Muscle layer of colon (tissue), 2 donors: ENCODE results near the gene PLEKHG2.
"Not testable (repeated sequence)": the region's sequence is repeated elsewhere in the genome, so short reads cannot be mapped to it uniquely, and the experiment has no call there.

Experiments
- H3K27ac ChIP-seq: one replicate; pipeline ENCODE4 v1.7.0; 2013; ENCODE audit warnings: low read depth, mild to moderate bottlenecking, low read length, moderate library complexity
- H3K27me3 ChIP-seq, 2 donors: one replicate each; pipeline ENCODE4 v1.7.0; 2013; ENCODE audit warnings: low read length in 2 of 2, mild to moderate bottlenecking in 2 of 2; ENCODE audit not compliant: insufficient read depth in 2 of 2, control insufficient read depth in 1 of 2
- H3K36me3 ChIP-seq: one replicate; pipeline ENCODE4 v1.7.0; 2013; ENCODE audit warnings: mild to moderate bottlenecking, low read length; ENCODE audit not compliant: insufficient read depth
- H3K4me1 ChIP-seq: one replicate; pipeline ENCODE4 v1.7.0; 2013; ENCODE audit warnings: mild to moderate bottlenecking, low read length; ENCODE audit not compliant: insufficient read depth
- H3K4me3 ChIP-seq, 2 donors: one replicate each; pipeline ENCODE4 v1.7.0; 2013; ENCODE audit warnings: low read length in 2 of 2, low read depth in 1 of 2, mild to moderate bottlenecking in 1 of 2, moderate library complexity in 1 of 2
- H3K9ac ChIP-seq: one replicate; pipeline ENCODE4 v1.7.0; 2013; ENCODE audit warnings: low read length
- H3K9me3 ChIP-seq: one replicate; pipeline ENCODE4 v1.7.0; 2013; ENCODE audit warnings: mild to moderate bottlenecking, low read length
- donor health status: abdominal sarcoma.
- donor health status: Adenocarcinoma of cecum.

PLEKHG2 gene

DNA sequence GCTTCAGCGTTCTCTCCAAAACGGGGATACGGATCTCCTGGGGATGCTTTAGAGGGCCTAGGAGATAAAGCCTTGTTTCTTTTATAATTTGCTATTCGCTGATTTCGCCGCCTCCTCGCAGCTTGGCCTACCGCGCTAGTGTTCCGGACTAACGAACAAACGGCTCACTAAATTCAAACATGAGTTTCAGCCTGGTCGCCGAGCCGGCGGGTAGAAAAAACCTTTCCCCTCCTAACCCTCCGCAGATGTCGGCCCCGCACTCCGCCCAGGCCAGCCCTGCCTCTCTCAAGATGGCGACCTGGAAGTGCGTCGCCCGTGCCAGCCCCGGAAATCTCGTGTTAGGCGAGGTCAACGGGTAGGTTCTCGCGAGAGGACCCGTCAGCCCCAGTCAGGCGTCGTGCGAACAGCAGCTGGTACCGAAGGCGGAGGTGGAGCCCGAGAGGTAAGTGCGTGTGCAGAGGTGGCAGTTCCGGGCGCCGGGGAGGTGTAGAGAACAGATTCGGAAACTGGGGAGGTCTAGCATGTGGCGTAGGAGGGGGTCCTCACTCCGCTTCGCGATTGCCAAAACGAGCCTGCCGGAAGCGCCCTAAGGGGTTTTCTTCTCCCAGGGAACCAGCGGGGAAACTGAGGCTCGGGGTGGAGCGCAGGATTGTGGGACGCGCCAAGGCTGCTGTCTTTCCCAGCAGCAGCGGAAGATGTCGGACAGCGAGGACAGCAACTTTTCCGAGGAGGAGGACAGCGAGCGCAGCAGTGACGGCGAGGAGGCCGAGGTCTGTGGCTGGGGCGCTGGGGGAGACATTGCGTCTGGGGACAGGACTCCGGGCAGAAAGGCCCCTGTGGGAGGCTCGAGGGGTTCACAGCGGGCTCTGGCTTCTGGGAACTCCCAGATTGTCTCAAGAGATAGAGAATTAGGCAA lies 33.0 kb downstream of the PLEKHG2 start, which contains the start of gene SUPT5H:
SUPT5H (plus strand) TSS at position 387 of the 916 bp plus-strand sequence; CDS start at position 696, 309 bp downstream.
- Histone ChIP-seq H3K27me3 (no peaks in the 10 kb centered on the region), H3K27ac (peak within 1 kb of the TSS; percentile 88), H3K9ac (peak within 1 kb of the TSS; percentile 99), H3K9me3 (no peaks in the 10 kb centered on the region), H3K4me1 (peaks cover 31% of the 10 kb centered on the region), H3K4me3 (peak within 1 kb of the TSS; percentile 80 to 99), H3K36me3 (peaks cover 19% of the 10 kb centered on the region)

- Histone ChIP-seq H3K27me3 (no peaks in the 10 kb centered on the region), H3K36me3 (peaks cover 19% of the 10 kb centered on the region), H3K4me3 (peak overlapping the region; percentile 80 to 99), H3K27ac (peak overlapping the region; percentile 88), H3K4me1 (peaks cover 31% of the 10 kb centered on the region), H3K9me3 (no peaks in the 10 kb centered on the region), H3K9ac (peak overlapping the region; percentile 99)
Measured at GRCh38 chr19:39446365-39447084, 34.1 kb downstream of the PLEKHG2 start.

- Histone ChIP-seq H3K4me1 (peaks cover 31% of the 10 kb centered on the region), H3K9ac (no peak overlapping the region), H3K9me3 (no peaks in the 10 kb centered on the region), H3K27me3 (no peaks in the 10 kb centered on the region), H3K4me3 (no peak overlapping the region), H3K36me3 (peaks cover 23% of the 10 kb centered on the region), H3K27ac (no peak overlapping the region)
Measured at GRCh38 chr19:39448271-39448670, 35.8 kb downstream of the PLEKHG2 start.

DNA sequence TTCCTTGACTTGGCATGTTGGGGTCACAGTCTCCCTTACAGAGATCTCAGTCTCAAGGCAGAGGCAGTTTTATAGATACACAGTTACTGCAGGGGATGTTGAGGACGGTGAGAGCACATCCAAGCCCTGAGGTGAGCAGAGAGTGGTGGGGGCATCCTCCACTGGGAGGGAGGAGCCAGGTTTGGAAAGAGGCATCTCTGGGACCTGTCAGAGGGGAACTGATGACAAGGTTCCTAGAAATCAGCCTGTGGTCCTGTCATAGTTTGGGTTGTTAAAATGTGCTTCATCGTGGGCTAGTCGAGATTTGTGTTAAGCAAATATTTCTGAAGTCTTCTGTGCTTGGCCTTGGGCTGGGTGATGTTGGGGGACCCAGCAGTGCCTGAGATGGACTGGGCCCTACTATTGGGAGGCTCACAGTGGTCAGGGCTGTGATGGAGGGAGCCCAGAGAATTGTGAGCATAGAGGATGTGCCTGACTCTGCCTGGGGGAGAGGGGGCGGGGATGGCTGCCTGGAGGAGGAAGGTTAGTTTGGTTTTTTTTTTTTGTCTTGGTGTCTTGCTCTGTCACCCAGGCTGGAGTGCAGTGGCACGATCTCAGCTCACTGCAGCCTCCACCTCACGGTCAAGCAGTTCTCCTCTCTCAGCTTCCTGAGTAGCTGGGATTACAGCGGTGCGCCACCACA lies 36.8 kb downstream of the PLEKHG2 start:
- Histone ChIP-seq H3K36me3 (peaks cover 33% of the 10 kb centered on the region), H3K9ac (no peak overlapping the region), H3K27me3 (no peaks in the 10 kb centered on the region), H3K4me3 (no peak overlapping the region), H3K4me1 (peaks cover 31% of the 10 kb centered on the region), H3K9me3 (no peaks in the 10 kb centered on the region), H3K27ac (no peak overlapping the region)

DNA sequence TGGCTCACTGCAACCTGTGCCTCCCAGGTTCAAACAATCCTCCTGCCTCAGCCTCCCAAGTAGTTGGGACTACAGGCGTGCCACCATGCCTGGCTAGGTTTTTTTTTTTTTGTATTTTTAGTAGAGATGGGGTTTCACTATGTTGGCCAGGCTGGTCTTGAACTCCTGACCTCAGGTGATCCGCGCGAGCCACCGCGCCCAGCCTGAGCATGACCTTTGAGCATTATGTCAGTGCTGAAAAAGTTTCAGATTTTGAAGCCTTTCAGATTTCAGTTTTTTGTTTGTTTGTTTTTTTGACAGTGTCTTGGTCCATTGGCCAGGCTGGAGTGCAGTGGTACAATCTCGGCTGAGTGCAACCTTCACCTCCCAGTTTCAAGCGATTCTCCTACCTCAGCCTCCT lies 38.8 kb downstream of the PLEKHG2 start:
- not testable (repeated sequence) for H3K9me3 ChIP-seq, H3K4me3 ChIP-seq, H3K9ac ChIP-seq, H3K27me3 ChIP-seq, H3K27ac ChIP-seq
- H3K4me1 ChIP-seq = peaks cover 25% of the 10 kb centered on the region
- H3K36me3 ChIP-seq = peaks cover 40% of the 10 kb centered on the region

GRCh38 chr19:39463403-39463802 lies 50.9 kb downstream of the PLEKHG2 start:
- H3K9ac ChIP-seq = no peak overlapping the region
- no peaks in the 10 kb centered on the region for H3K9me3 ChIP-seq
- H3K4me3 ChIP-seq = no peak overlapping the region
- H3K36me3 ChIP-seq = peaks cover 70% of the 10 kb centered on the region
- no peak overlapping the region for H3K27ac ChIP-seq
- no peaks in the 10 kb centered on the region for H3K27me3 ChIP-seq
- no peaks in the 10 kb centered on the region for H3K4me1 ChIP-seq

GRCh38 chr19:39465956-39466747 lies 53.7 kb downstream of the PLEKHG2 start:
- Histone ChIP-seq H3K9me3 (no peaks in the 10 kb centered on the region), H3K27me3 (no peaks in the 10 kb centered on the region), H3K27ac (no peak overlapping the region), H3K4me1 (no peaks in the 10 kb centered on the region), H3K4me3 (no peak overlapping the region), H3K9ac (no peak overlapping the region), H3K36me3 (peaks cover 70% of the 10 kb centered on the region)

- no peaks in the 10 kb centered on the region for H3K9me3 ChIP-seq
- no peaks in the 10 kb centered on the region for H3K4me1 ChIP-seq
- H3K9ac ChIP-seq = no peak overlapping the region
- H3K4me3 ChIP-seq = no peak overlapping the region
- H3K27me3 ChIP-seq = no peaks in the 10 kb centered on the region
- H3K27ac ChIP-seq = no peak overlapping the region
- peaks cover 87% of the 10 kb centered on the region for H3K36me3 ChIP-seq
Measured at GRCh38 chr19:39467941-39468340, 55.5 kb downstream of the PLEKHG2 start.

GRCh38 chr19:39469036-39469435 lies 56.6 kb downstream of the PLEKHG2 start:
- Histone ChIP-seq H3K4me1 (no peaks in the 10 kb centered on the region), H3K27me3 (no peaks in the 10 kb centered on the region), H3K4me3 (no peak overlapping the region), H3K9ac (no peak overlapping the region), H3K9me3 (no peaks in the 10 kb centered on the region), H3K36me3 (peaks cover 92% of the 10 kb centered on the region), H3K27ac (no peak overlapping the region)

GRCh38 chr19:39469567-39469966 lies 57.1 kb downstream of the PLEKHG2 start:
- no peaks in the 10 kb centered on the region for H3K27me3 ChIP-seq
- H3K4me1 ChIP-seq = no peaks in the 10 kb centered on the region
- H3K27ac ChIP-seq = no peak overlapping the region
- no peak overlapping the region for H3K9ac ChIP-seq
- H3K36me3 ChIP-seq = peaks cover 95% of the 10 kb centered on the region
- H3K4me3 ChIP-seq = no peak overlapping the region
- no peaks in the 10 kb centered on the region for H3K9me3 ChIP-seq
